DMS153 (cell line): ENCODE measurements around the gene FAM210A.
"Not testable (repeated sequence)": the region's sequence is repeated elsewhere in the genome, so short reads cannot be mapped to it uniquely, and the experiment has no call there.

Experiments
- DNase-seq: peaks from one replicate; lab custom pipeline; 2025; lab: John Stamatoyannopoulos, UW

The FAM210A gene, protein sequence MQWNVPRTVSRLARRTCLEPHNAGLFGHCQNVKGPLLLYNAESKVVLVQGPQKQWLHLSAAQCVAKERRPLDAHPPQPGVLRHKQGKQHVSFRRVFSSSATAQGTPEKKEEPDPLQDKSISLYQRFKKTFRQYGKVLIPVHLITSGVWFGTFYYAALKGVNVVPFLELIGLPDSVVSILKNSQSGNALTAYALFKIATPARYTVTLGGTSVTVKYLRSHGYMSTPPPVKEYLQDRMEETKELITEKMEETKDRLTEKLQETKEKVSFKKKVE

DNA sequence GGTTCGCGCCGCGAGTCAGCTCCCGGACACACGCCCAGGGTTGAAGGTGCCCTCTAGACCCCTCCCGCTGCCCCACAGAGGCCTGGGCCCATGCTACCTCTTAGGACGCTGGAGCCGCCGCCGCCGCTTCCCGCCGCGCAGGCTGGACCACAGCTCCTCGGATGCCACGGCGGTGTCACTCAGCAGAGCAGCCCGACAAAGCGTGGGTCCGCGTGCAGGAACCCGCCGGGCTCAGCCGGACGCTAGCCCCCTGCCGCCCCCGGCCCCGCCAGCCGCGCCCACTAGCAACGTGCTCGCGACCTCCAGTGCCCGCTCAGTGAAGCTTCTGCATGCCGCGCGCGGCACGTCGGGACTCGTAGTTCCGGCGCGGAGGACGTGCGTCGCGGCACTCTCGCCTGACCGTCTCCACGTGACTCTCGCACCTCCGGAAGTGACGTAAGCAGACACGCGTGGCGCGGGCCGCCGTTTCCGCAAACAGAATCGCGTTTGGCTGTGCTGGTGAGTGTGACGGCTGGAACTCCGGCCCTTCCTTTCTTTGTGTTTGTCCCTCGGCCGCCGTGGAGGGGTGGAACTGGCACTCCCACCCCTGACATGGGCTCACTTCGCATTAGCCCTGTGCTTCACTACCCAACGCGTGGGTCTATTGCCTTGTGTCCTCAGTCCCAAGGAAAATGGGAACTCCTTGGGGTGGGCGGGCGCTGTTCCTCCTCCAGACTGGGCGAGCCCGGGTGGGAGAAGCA is at the start of gene FAM210A, which contains the start of gene RNMT:
Gene FAM210A (minus strand): TSS at position 327 of the 740 bp plus-strand sequence. CDS start 44,481 bp downstream, outside the sequence.
Gene RNMT (plus strand): TSS at position 442 of the 740 bp plus-strand sequence. CDS start 4,845 bp downstream, outside the sequence.
- peak; percentile 69 for DNase-seq

DNA sequence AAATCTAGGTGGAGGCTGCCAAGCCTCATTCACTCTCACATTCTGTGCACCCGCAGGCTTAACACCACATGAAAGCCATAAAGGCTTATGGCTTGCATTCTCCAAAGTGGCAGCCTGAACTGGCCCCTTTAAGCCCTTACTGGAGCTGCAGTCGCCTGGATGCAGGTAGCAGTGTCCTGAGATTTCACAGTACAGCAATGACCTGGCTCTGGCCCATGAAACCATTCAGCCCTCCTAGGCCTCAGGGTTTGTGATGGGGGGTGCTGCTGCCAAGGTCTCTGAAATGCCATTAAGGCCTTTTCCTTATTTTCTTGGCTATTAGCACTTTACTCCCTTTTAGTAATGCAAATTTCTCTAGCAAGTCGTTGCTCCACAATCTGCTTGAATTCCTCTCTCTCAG is 48.7 kb upstream of the FAM210A start:
- no peak for DNase-seq

DNA sequence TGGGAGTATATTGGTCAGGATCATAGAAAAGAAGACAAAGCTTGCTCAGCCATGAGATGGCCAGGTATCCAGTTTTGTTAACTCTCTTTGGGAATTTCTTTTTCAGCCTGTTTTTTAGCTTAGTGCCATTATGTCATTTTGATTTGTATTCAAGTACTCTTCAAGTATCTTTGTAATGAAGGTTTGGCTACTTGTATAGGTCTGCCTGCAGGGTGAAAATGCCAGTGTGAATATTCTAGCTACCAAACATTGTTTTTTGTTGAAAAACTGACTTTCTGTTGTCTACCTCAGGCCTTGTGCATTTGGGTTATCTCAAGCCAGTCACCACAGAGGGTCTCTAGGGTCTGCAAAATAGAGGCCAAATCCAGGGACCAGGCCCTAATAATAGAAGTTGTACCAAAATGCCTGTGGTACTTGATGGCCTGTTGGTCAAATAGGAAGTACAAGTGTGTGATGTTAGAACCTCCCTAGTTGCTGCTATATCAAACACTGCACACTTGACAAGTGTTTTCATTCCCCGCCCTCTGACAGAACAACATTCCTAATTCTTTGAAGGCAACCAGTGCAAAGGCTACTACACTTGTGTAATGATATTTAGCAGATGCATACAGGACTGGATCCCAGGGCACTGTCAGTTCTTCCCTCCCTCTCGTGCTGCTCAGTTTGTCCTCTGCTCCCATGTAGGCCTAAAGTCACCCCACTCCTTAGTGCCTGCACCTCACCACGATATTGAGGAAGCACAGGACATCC is 36.5 kb upstream of the FAM210A start:
- no peak for DNase-seq

DNA sequence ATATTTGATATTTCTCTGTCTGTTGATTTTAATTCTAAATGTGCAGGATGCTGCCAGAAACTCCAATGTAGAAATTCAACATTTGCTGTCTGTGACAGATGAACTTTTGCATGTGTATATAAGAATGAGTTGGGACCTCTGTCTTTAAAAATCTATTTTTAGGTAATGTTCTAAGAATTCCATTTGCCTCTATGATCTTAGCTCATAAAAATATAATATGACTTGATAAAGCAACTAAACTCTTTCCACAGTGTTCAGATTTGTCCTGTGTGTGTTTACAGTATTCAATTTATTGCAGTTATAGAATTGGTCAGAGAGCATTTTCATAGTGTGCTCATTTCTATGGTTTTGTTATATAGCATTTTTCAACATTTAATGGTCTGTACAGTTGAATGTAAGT is 33.7 kb upstream of the FAM210A start:
- no peak for DNase-seq

DNA sequence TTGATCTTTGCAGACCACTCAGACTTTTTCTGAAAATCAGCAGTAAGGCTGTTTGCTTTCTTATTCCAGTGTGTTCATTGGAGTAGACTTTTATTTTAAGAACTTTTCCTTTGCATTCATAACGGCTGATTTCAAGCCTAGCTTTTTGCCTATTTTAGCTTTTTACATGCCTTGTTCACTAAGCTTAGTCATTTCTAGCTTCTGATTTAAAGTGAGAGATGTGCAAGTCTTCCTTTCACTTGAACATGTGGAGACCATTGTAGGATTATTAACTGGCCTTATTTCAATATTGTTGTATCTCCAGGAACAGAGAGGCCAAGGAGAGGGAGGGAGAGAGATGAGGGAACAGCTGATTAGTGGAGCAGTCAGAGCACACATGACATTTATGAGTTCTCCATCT is 32.3 kb upstream of the FAM210A start:
- no peak for DNase-seq

DNA sequence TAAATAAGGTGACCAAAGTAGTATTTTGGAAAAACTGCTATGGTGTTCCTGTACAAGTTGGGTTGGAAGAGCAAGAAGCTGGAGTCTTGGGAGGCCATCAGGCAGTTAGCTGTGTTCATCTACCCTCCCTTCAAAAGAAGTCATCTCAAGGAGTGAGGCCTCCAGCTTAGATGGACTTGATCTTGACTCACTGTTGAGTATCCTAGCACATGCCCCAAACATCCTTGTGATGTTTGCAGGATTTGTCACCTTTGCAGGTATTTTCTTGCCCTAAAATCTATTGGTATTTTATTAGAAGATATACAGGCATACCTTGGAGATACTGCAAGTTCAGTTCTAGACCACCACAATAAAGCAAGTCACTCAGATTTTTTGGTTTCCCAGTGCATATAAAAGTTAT is 30.3 kb upstream of the FAM210A start:
- no peak for DNase-seq

DNA sequence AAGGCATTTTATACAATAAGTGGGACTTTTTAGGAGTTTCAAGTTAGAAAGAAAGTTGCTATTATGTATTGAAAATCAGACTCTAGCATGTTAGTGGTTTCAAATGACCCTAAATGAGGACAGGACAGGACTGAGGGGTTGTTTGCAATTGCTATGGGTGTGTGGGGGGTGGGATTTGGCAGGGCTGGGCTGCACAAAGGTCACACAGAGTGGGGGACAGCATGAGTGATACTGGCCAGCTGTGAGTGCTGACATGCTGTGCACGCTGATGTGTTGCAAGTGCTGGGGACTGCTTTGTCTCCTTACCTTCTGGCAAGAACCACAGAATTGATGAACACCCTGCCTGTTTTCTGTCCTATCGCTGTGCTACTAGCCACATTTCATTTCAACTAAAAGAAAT is 29.9 kb upstream of the FAM210A start:
- DNase-seq: no peak

DNA sequence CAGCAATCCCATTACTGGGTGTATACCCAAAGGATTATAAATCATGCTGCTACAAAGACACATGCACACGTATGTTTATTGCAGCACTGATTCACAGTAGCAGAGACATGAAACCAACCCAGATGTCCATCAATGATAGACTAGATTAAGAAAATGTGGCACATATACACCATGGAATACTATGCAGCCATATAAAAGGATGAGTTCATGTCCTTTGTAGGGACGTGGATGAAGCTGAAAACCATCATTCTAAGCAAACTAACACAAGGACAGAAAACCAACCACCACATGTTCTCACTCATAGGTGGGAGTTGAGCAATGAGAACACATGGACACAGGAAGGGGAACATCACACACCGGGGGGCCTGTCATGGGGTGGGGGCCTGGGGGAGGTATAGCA is 25.2 kb upstream of the FAM210A start:
- DNase-seq: not testable (repeated sequence)

DNA sequence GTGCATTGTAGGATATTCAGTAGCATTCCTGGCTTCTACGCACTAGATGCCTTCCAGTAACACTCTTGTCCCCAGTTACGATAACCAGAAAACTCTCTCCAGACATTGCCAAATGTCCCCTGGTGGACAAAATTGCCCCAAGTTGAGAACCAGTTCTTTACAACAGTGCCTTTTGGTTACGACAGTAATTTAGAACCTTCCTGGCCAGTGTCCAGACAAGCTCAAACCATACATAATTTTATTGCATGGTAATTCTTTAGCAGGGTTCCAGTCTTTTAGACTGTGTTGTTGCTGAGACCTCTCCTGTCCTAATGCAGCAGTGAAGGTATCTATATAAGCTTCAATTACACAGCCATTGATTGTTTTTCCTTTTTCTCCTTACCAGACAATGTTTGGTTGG is 20.3 kb upstream of the FAM210A start:
- no peak for DNase-seq

DNA sequence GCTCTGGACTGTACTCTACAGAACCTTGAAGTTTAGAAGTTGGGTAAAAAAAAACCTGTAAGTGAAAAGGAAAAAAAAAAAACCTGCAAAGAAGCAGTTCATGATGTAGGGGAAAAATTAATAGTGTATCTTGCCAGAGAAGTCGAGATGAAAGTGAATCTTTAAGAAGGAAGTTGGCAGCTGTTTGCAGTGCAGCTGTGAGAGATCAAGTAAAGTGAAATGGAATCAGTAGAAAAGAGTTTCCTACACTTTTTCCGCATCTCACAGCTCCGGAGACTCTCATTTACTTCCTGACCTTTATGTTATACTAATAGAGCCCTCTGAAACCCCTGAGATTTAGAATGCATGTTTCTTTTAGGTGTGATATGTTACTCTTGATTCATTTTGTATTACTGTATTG is 19.3 kb upstream of the FAM210A start:
- DNase-seq: no peak

DNA sequence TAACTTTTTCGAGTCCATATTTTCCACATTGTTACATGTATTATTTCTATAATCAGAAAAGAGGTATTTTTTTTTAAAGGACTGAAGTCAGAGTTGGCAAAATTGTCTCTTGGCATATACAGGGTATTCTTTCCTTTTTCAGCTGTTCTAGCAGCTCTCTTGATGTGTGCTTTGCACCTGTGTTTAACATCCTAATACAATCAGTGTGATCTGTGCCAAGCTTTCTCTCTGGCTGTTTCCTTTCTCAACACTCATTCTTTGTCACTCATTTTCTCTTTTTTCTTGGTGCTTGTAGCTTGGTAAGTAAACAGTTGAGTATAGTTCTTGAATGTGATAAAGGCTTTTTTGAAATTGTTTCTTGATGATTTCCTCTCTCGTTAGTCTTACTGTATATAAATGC is 9.3 kb upstream of the FAM210A start:
- no peak for DNase-seq

DNA sequence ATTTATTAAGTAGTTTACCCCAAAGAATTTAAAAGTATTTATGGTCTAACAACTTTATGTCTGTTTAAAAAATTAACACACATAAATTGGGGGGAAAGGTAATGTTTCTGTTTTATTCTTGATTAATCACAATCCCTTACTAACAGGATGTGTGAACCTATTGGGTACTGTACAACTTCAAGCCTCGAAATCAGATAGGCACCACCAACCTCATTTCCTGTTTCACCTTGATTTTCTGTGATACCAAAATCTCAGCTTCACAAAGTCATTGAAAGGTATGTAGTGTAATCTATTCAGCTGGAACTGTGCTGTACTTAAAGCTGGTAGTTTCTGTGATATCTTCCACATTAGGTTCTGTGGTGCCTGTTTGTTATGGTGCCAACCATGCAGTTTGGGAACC is 4.1 kb upstream of the FAM210A start:
- DNase-seq: no peak

DNA sequence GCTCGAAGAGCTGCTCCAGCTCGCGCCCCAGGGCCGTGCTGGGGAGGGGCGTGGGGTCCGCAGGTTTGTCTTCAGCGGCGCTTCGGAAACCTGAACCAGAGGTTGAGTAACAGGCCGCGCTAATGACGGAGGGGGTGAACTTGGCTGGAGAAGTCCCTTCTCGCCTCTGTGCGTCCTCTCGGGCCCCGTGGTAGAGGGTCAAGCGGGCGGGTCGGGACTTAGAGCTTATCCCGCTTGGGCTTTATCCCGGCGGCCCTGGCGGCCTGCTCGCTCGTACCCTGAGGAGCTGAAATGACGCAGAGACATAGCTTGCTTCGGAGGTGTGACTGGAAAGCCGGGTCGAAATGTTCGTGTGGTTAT is 594 bp upstream of the FAM210A start:
- no peak for DNase-seq

DNA sequence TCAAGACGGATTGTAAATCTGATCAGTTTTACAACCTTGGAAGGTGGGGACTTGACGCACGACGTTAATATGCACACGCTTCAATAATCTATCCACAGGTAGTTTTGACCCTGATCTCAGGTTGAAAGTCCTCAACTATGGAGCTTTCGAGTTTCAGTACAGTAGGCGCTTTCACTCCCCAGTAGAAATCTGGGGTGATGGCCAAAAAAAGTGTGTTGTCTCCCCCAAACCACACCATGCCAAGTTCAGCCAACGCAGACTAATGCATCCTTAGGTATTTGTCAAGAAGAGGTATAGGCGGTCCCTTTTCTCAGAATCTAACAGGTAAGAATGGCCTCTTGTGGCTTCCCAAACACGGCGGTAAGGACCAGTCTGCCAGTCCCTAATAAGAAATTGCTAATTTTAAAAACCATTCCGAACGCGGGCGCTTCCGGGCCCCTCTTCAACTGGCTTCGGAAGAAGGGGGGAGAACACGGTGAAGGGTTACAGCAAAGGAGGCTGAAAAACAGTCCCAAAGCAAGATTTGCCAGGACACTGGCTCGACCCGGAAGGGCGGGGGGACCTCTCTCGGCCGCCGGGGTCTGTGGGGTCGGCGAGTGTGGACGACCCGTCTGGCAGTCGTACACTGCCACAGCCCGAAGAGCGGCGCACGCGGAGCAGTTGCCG is 659 bp downstream of the FAM210A start:
- no peak for DNase-seq

DNA sequence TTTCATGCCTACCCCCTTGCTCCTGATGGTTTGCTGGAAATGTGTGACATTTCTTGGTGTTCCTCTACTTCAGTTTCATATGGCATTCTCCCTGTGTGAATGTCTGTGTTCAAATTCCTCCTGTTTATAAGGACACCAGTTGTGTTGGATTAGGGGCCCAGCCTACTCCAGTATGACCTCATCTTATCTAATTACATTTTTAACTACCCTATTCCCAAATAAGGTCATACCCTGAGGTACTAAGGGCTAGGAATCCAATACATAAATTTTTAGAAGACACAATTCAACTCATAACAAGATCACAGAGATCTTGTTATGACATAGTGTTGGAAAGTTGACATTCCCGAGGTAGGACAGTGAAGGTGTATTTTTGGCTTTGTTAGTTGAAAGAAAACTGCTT is 5.5 kb downstream of the FAM210A start:
- no peak for DNase-seq

DNA sequence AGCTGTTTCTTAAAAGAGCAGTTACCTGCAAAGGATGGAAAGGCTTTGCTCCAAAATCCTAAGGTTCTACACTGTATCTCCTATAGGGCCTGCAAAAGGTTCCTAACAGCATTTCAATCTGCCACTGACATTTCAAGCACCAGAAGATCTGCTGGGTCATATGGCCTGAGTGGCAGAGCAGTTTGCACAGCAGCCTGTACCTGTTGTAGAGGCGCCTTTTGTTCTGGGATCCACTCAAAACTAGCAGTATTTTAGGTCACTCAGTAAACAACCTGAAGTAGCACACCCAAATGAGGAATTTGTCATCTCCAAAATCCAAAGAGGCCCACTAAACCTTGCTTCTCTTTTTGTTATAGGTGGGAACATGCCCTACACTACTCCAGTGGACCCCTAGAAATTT is 6.2 kb downstream of the FAM210A start:
- DNase-seq: no peak

DNA sequence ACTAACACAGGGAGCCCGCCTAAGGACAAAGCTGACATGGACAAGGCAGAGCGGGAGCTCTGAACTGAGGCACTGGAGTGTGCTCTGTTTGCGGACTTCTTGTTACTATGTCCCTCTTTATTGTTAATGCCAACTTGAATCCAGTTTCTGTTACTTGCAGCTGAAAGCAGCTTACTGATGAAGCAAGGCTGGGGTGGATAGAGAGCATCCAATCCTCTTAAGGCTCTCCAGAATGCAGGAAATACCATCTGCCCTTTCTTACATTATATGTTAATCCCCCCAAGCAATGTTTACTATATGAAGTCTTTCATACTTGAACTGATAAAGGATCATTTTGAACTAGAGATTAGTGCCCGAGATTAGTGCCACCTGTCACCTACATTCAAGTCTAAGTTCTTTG is 9.4 kb downstream of the FAM210A start:
- DNase-seq: no peak

DNA sequence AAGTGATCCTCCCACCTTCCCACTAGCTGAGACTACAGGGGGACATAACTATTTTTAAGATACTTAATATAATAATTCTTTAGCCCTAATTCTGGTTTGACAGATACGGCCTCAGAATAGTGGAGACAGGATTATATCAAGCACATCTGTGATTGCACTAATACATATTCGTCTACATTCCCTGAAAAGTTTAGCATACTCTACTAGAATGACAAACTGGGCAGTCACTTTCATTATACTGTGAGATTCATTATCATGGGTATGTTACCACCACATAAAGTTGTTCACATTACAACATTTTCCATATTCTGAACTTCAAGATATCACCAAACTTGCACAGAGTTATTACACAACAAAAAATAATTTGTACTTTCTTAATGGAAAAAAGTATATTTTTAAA is 11.0 kb downstream of the FAM210A start:
- no peak for DNase-seq

DNA sequence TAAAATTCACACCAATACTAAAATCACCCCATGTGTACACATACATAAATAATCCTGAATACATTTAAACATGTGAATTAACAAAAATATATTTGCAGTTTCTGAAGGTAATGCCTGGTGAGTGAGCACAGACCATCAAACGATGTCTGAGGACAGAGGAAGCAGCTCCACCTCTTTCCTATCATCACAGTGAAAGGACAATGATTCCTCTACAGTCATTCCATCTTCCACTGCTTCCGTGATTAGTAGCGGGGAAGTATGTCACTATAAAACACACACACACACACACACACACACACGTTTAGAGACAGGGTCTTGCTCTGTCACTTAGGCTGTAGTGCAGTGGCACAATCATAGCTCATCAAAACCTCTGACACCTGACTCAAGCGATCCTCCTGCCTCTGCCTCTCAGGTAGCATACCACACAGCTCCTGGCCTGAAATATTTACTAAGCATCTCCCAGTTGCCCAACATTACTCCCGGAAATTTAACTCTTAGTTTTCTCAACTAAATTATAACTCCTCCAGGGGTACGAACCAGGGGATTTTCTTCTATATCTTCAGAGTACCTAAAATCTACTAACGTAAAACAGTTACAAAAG is 12.8 kb downstream of the FAM210A start:
- DNase-seq: no peak

DNA sequence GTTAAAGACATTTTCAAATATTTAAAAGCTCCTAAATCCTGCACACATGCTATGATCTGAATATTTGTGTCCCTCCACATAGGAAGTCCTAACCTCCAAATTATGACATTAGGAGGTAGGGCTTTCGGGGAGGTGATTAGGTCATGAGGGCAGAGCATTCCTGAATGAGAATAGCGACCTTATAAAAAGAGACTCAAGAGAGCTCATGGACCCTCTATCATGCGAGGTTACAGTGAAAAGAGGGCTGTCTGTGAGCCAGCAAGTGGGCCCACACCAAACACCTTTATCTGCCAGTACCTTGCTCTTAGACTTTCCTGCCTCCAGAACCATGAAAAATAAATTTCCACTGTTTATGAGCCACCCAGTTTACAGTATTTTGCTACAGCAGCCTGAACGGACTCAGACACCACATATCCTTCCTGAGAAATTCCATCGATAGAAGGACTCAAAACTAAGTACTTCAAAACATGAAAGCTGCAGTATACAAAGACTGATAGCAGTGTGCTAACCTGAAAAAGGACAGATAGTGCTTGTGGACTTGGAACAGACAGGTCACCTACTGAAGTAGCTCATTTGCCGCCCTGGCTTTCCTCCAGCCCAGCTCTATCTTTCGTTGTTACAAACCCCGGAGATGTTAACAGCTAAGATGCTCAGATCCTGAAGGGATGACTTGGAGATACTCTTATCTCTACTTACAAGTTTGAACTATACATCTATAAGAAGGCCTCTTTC is 13.8 kb downstream of the FAM210A start:
- DNase-seq: no peak

DNA sequence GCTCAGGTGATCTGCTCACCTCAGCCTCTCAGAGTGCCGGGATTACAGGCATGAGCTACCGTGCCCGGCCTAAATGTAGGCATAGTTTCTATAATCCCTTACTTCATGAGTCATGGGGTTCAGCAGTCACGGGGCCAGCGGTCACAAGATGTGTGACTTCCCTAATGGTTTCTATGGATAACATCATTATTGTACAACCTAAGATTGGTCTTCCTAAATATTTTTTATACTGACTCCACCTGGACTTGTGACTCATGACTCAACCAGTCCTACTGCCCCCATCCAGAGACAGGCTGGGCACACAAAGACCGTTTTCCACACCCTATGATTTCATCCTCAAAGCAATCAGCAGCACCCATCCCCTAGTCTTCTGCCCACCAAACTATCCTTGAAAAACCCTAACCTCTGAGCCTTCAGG is 15.9 kb downstream of the FAM210A start:
- DNase-seq: no peak
